Stomach (tissue), 9 donors: Measurements from ENCODE around the gene ELN. TPM values are rescaled to one million over a fixed set of nuclear protein-coding genes. Genes with fewer than 3 reads are reported as not detected.

Source experiments
- DNase-seq, 2 donors: peaks; one replicate each; pipeline versions ENCODE4 v3.0.0 to v3.0.0-alpha.2; 2013 to 2019
- H3K27ac ChIP-seq, 5 donors: fragments of 200-600 bp in 4 of 5; sonication (generic) in 4 of 5; one replicate each; pipeline ENCODE4 v1.5.1; 2013 to 2019; ENCODE audit warnings: mild to moderate bottlenecking in 1 of 5, moderate library complexity in 1 of 5
- H3K27me3 ChIP-seq, 3 donors: fragments of 200-600 bp; sonication (generic); one replicate each; pipeline ENCODE4 v1.5.1; 2017 to 2019; ENCODE audit warnings: mixed run types in 1 of 3
- H3K36me3 ChIP-seq, 4 donors: fragments of 200-600 bp; sonication (generic); 1 replicate in 3 of 4; 2 replicates in 1 of 4; pipeline ENCODE4 v1.5.1; 2016 to 2019
- H3K4me1 ChIP-seq, 4 donors: fragments of 200-600 bp; sonication (generic); one replicate each; pipeline ENCODE4 v1.5.1; 2016 to 2019
- H3K4me3 ChIP-seq, 4 donors: fragments of 200-600 bp; sonication (generic) in 3 of 4; one replicate each; pipeline ENCODE4 v1.5.1; 2016 to 2019; ENCODE audit warnings: mild to moderate bottlenecking in 1 of 4
- H3K9me3 ChIP-seq, 4 donors: fragments of 200-600 bp; sonication (generic); one replicate each; pipeline ENCODE4 v1.5.1; 2016 to 2019
- POLR2AphosphoS5 ChIP-seq, 3 donors: sonication (generic); formaldehyde crosslinking; IDR thresholded peaks; one replicate each; pipeline ENCODE4 v1.6.1; 2016; ENCODE audit warnings: antibody characterized with exemption in 3 of 3
- WGBS, 5 donors: extraction: QIAGEN DNeasy Blood & Tissue Kit in 3 of 5; methylation state at CpG; one replicate each; pipeline versions ENCODE4 v1.1.5 to v1.1.7; 2013 to 2018; 5-methylcytosine and 5-hydroxymethylcytosine counted together
- intact Hi-C: fragments of 100-400 bp; cut with DNase I; formaldehyde crosslinking; loops from one replicate; pipeline ENCODE4 v1.15.1; 2023; ENCODE audit warnings: low total_unique reads
- polyA plus RNA-seq, 3 donors: library from polyadenylated mRNA; stranded (reverse); fragments of 200-250 nt; gene quantifications; one replicate each; pipeline ENCODE4 v1.2.3, GENCODE V29; 2013
- total RNA-seq, 5 donors: library from RNA; depleted of rRNA; stranded (reverse); fragments of >200 nt; gene quantifications; one replicate each; pipeline versions ENCODE4 v1.1.0 to v1.2.3, GENCODE V29; 2014 to 2016
- donor health status: healthy with polysubstance abuse.
- donor health status: Bipolar disorder and iron deficiency.
- donor health status: healthy.

Gene ELN
- total and polyA plus RNA-seq, 8 donors, result 19.4 to 274 (median 66.5) TPM

GRCh38 chr7:74116356-74116755, 88.4 kb downstream of the ELN start:
- Histone ChIP-seq H3K27ac (no peak overlapping the region), H3K4me3 (no peak overlapping the region), H3K4me1 (no peaks in the 10 kb centered on the region), H3K9me3 (no peaks in the 10 kb centered on the region), H3K36me3 (peaks cover 35 to 93% (median 80%) of the 10 kb centered on the region in 4 donors), H3K27me3 (no peaks in the 10 kb centered on the region)
- 76 to 90% (median 87%) methylated on average over 8 to 13 of the region's 13 CpGs for WGBS, 5 donors
- no peak for DNase-seq
- intact Hi-C loops, result no loop called here
- no peak for TF ChIP-seq POLR2AphosphoS5 (IDR thresholded peaks at IDR 0.05)

Other genes with a start within 250 kb of the ELN start
- gene CLDN4, start 197.2 kb upstream of the ELN start, total RNA-seq, result 100 to 1,000 TPM in 1 of 5 donors, 10 to 100 TPM in 3, not detected in 1; 15.6 to 523 (median 17.3) TPM
- gene CLDN4, start 197.2 kb upstream of the ELN start, polyA plus RNA-seq, result 10 to 100 TPM in 2 of 3 donors, 1 to 10 TPM in 1; 2.4 to 51.2 (median 36.1) TPM
- 1 to 10 TPM in 2 of 5 donors, under 1 TPM in 1, not detected in 2; 0.87 to 4.8 (median 3.0) TPM for gene METTL27, start 185.7 kb upstream of the ELN start, total RNA-seq
- under 1 TPM in 1 of 3 donors, not detected in 2; 0.80 TPM for gene METTL27, start 185.7 kb upstream of the ELN start, polyA plus RNA-seq
- gene TMEM270, start 167.0 kb upstream of the ELN start, total RNA-seq, result not detected
- gene TMEM270, start 167.0 kb upstream of the ELN start, polyA plus RNA-seq, result not detected
- 10 to 100 TPM in 3 of 5 donors, 1 to 10 TPM in 2; 2.9 to 21.0 (median 10.1) TPM for gene LIMK1, start 55.6 kb downstream of the ELN start, total RNA-seq
- gene LIMK1, start 55.6 kb downstream of the ELN start, polyA plus RNA-seq, result 10 to 100 TPM in 1 of 3 donors, 1 to 10 TPM in 2; 6.0 to 26.6 (median 7.2) TPM
- gene EIF4H, start 146.2 kb downstream of the ELN start, total RNA-seq, result 100 to 1,000 TPM in 4 of 5 donors, 10 to 100 TPM in 1; 71.2 to 235 (median 180) TPM
- gene EIF4H, start 146.2 kb downstream of the ELN start, polyA plus RNA-seq, result 100 to 1,000 TPM; 144 to 206 (median 149) TPM
- 100 to 1,000 TPM in 1 of 5 donors, 1 to 10 TPM in 3, under 1 TPM in 1; 0.45 to 150 (median 3.9) TPM for gene LAT2, start 181.8 kb downstream of the ELN start, total RNA-seq
- 1 to 10 TPM; 6.3 to 8.7 (median 7.2) TPM for gene LAT2, start 181.8 kb downstream of the ELN start, polyA plus RNA-seq
- gene RFC2, start 226.2 kb downstream of the ELN start, total RNA-seq, result 10 to 100 TPM in 4 of 5 donors, 1 to 10 TPM in 1; 7.7 to 39.1 (median 18.2) TPM
- gene RFC2, start 226.2 kb downstream of the ELN start, polyA plus RNA-seq, result 10 to 100 TPM; 22.0 to 27.8 (median 24.0) TPM